ENCODE measurements around the gene RASL10B. TPM values are rescaled to one million over a fixed set of nuclear protein-coding genes. Genes with fewer than 3 reads are reported as not detected.
"Not testable (repeated sequence)": the region's sequence is repeated elsewhere in the genome, so short reads cannot be mapped to it uniquely, and the experiment has no call there.

Gene RASL10B
- total RNA-seq, 1 donor from 2014 or later: 4.8 TPM

GRCh38 chr17:35750526-35751395 lies 19.3 kb downstream of the RASL10B start:
- Mint-ChIP-seq H3K36me3 (no peaks in the 10 kb centered on the region), H3K9me3 (no peaks in the 10 kb centered on the region), H3K27ac (no peak overlapping the region), H3K4me3 (peak overlapping the region; percentile 56), H3K4me1 (peaks cover 19% of the 10 kb centered on the region), H3K27me3 (ENCODE audit: insufficient read depth, low read depth) (peaks cover 22% of the 10 kb centered on the region)
- no peak for DNase-seq (ENCODE audit: low spot score)
- Histone ChIP-seq H3K4me1 (no peaks in the 10 kb centered on the region), H3K9me3 (ENCODE audit: low read depth) (no peaks in the 10 kb centered on the region), H3K4me2 (peak overlapping the region; percentile 73), H3F3A (ENCODE audit: low read depth) (no peaks in the 10 kb centered on the region), H4K20me1 (ENCODE audit: low read depth) (no peaks in the 10 kb centered on the region), H3K79me2 (ENCODE audit: low read depth) (no peaks in the 10 kb centered on the region), H3K36me3 (no peaks in the 10 kb centered on the region), H2AFZ (replicated peaks) (peak overlapping the region; percentile 85), H3K9ac (no peak overlapping the region), H3K4me3 (peak overlapping the region; percentile 34), H3K27me3 (peaks cover 27% of the 10 kb centered on the region), H3K27ac (no peak overlapping the region)
- TF ChIP-seq EZH2 (IDR thresholded peaks at IDR 0.05): no peak
- TF ChIP-seq, protein P1, sequence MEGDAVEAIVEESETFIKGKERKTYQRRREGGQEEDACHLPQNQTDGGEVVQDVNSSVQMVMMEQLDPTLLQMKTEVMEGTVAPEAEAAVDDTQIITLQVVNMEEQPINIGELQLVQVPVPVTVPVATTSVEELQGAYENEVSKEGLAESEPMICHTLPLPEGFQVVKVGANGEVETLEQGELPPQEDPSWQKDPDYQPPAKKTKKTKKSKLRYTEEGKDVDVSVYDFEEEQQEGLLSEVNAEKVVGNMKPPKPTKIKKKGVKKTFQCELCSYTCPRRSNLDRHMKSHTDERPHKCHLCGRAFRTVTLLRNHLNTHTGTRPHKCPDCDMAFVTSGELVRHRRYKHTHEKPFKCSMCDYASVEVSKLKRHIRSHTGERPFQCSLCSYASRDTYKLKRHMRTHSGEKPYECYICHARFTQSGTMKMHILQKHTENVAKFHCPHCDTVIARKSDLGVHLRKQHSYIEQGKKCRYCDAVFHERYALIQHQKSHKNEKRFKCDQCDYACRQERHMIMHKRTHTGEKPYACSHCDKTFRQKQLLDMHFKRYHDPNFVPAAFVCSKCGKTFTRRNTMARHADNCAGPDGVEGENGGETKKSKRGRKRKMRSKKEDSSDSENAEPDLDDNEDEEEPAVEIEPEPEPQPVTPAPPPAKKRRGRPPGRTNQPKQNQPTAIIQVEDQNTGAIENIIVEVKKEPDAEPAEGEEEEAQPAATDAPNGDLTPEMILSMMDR (IDR thresholded peaks at IDR 0.05): no peak
- TF ChIP-seq EZH2phosphoT487 (IDR thresholded peaks at IDR 0.05): no peak

GRCh38 chr17:35751541-35751940 lies 20.1 kb downstream of the RASL10B start:
- H3F3A ChIP-seq (ENCODE audit: low read depth); H3K27ac Mint-ChIP-seq; H3K4me1 ChIP-seq; H3K27ac ChIP-seq; H3K9me3 ChIP-seq (ENCODE audit: low read depth); H3K79me2 ChIP-seq (ENCODE audit: low read depth); H3K36me3 Mint-ChIP-seq; H4K20me1 ChIP-seq (ENCODE audit: low read depth); DNase-seq (ENCODE audit: low spot score); H3K9ac ChIP-seq; H3K36me3 ChIP-seq; H3K9me3 Mint-ChIP-seq; H3K4me3 ChIP-seq; H2AFZ ChIP-seq (replicated peaks); H3K4me2 ChIP-seq: not testable (repeated sequence)
- peaks cover 19% of the 10 kb centered on the region for H3K4me1 Mint-ChIP-seq
- peaks cover 27% of the 10 kb centered on the region for H3K27me3 ChIP-seq
- peak overlapping the region; percentile 44 for H3K4me3 Mint-ChIP-seq
- peaks cover 22% of the 10 kb centered on the region for H3K27me3 Mint-ChIP-seq (ENCODE audit: insufficient read depth, low read depth)

GRCh38 chr17:35752471-35752870 lies 21.0 kb downstream of the RASL10B start:
- no peaks in the 10 kb centered on the region for H3K79me2 ChIP-seq (ENCODE audit: low read depth)
- no peaks in the 10 kb centered on the region for H3K9me3 ChIP-seq (ENCODE audit: low read depth)
- H3K36me3 ChIP-seq: no peaks in the 10 kb centered on the region
- no peak overlapping the region for H2AFZ ChIP-seq (replicated peaks)
- H4K20me1 ChIP-seq (ENCODE audit: low read depth): no peaks in the 10 kb centered on the region
- H3K9ac ChIP-seq: no peak overlapping the region
- no peak overlapping the region for H3K4me3 ChIP-seq
- no peaks in the 10 kb centered on the region for H3F3A ChIP-seq (ENCODE audit: low read depth)
- no peak for TF ChIP-seq EZH2 (IDR thresholded peaks at IDR 0.05)
- TF ChIP-seq, protein P1 (IDR thresholded peaks at IDR 0.05): no peak
- TF ChIP-seq EZH2phosphoT487 (IDR thresholded peaks at IDR 0.05): no peak
- peaks cover 27% of the 10 kb centered on the region for H3K27me3 ChIP-seq
- Mint-ChIP-seq H3K27me3 (ENCODE audit: insufficient read depth, low read depth) (peaks cover 21% of the 10 kb centered on the region), H3K4me1 (peaks cover 19% of the 10 kb centered on the region), H3K9me3 (no peaks in the 10 kb centered on the region), H3K36me3 (no peaks in the 10 kb centered on the region), H3K27ac (no peak overlapping the region), H3K4me3 (no peak overlapping the region)
- no peak overlapping the region for H3K4me2 ChIP-seq
- no peaks in the 10 kb centered on the region for H3K4me1 ChIP-seq
- DNase-seq (ENCODE audit: low spot score): no peak
- no peak overlapping the region for H3K27ac ChIP-seq

Measured in neural progenitor cell (in vitro differentiated cells).